IMR-90 (cell line): ENCODE measurements around the gene TMF1. TPM values are rescaled to one million over a fixed set of nuclear protein-coding genes. Genes with fewer than 3 reads are reported as not detected.
A peak's percentile ranks its signal among the peaks of the same experiment; 100 is the strongest.

Source experiments
- ATAC-seq: fragments of 200-7000 bp; cut with Tn5 transposase; 2 replicates; pipeline ENCODE4 v1.9.1; 2020; ENCODE audit warnings: low read depth, mild to moderate bottlenecking, moderate library complexity
- BruUV-seq: library from RNA; stranded (reverse); fragments of 400-500 nt; replicated peaks from 2 replicates; lab custom pipeline; 2021; lab: Mats Ljungman, UMichigan
- CTCF ChIA-PET: fragments of 300-600 bp; formaldehyde crosslinking; extraction: SDS; loops from one replicate; lab custom pipeline; 2021; ENCODE audit warnings: antibody characterized with exemption; lab: Yijun Ruan, JAX
- POLR2A ChIA-PET: fragments of 300-600 bp; sonication (Branson Sonifier 250); formaldehyde crosslinking; loops from one replicate; lab custom pipeline; 2022; ENCODE audit warnings: antibody characterized with exemption; ENCODE audit not compliant: unreplicated experiment; lab: Charles Lee
- DNase-seq: peaks from one replicate; pipeline ENCODE4 v3.0.0; 2013
- H2AFZ ChIP-seq: replicated peaks from 2 replicates; pipeline ENCODE3; 2013; ENCODE audit warnings: low read length, mild to moderate bottlenecking; ENCODE audit not compliant: poor library complexity
- H2AK5ac ChIP-seq: 2 replicates; pipeline ENCODE4 v1.6.1; 2013; ENCODE audit warnings: low read depth, low read length, inconsistent platforms
- H2AK9ac ChIP-seq: replicated peaks from 2 replicates; pipeline ENCODE3; 2013; ENCODE audit warnings: mild to moderate bottlenecking, low read depth, low read length, moderate library complexity; ENCODE audit not compliant: poor library complexity
- H2BK120ac ChIP-seq: 2 replicates; pipeline ENCODE4 v1.6.1; 2013; ENCODE audit warnings: low read depth, low read length, inconsistent platforms
- H2BK15ac ChIP-seq: 3 replicates; pipeline ENCODE4 v1.6.1; 2013; ENCODE audit warnings: low read depth, low read length, inconsistent platforms
- H2BK20ac ChIP-seq: 2 replicates; pipeline ENCODE4 v1.6.1; 2013; ENCODE audit warnings: low read depth, mild to moderate bottlenecking, inconsistent platforms, low read length, moderate library complexity
- H2BK5ac ChIP-seq: 2 replicates; pipeline ENCODE4 v1.6.1; 2013; ENCODE audit warnings: mild to moderate bottlenecking, low read depth, low read length, inconsistent platforms; ENCODE audit not compliant: poor library complexity, severe bottlenecking
- H3K14ac ChIP-seq: replicated peaks from 2 replicates; pipeline ENCODE4 v1.6.1; 2013; ENCODE audit warnings: low read depth, low read length, inconsistent platforms
- H3K18ac ChIP-seq: 2 replicates; pipeline ENCODE4 v1.6.1; 2013; ENCODE audit warnings: low read depth, low read length, control low read depth
- H3K23ac ChIP-seq: 2 replicates; pipeline ENCODE4 v1.6.1; 2013; ENCODE audit warnings: low read depth, low read length, inconsistent platforms
- H3K27ac ChIP-seq: 2 replicates; pipeline ENCODE4 v1.5.1; 2013; ENCODE audit warnings: mild to moderate bottlenecking, control low read depth, low read length; ENCODE audit not compliant: insufficient read depth
- H3K27me3 ChIP-seq: 2 replicates; pipeline ENCODE4 v1.6.1; 2013; ENCODE audit warnings: low read length; ENCODE audit not compliant: control insufficient read depth, insufficient read depth
- H3K36me3 ChIP-seq: 2 replicates; pipeline ENCODE4 v1.6.1; 2013; ENCODE audit warnings: low read length, mixed read lengths; ENCODE audit not compliant: control insufficient read depth, insufficient read depth
- H3K4ac ChIP-seq: 2 replicates; pipeline ENCODE4 v1.6.1; 2013; ENCODE audit warnings: low read depth, low read length, inconsistent platforms
- H3K4me1 ChIP-seq: 2 replicates; pipeline ENCODE4 v1.6.1; 2013; ENCODE audit warnings: low read length, mixed read lengths; ENCODE audit not compliant: control insufficient read depth, insufficient read depth
- H3K4me2 ChIP-seq: 2 replicates; pipeline ENCODE4 v1.6.1; 2013; ENCODE audit warnings: low read depth, mild to moderate bottlenecking, control low read depth, low read length, moderate library complexity
- H3K4me3 ChIP-seq: 2 replicates; pipeline ENCODE4 v1.5.1; 2013; ENCODE audit warnings: low read depth, mild to moderate bottlenecking, control low read depth, low read length, moderate library complexity; ENCODE audit not compliant: insufficient read depth
- H3K56ac ChIP-seq: 2 replicates; pipeline ENCODE4 v1.6.1; 2013; ENCODE audit warnings: low read length, inconsistent platforms; ENCODE audit not compliant: insufficient read depth; ENCODE audit errors: extremely low read depth
- H3K79me1 ChIP-seq, 2 experiments: 2 replicates each; pipeline ENCODE4 v1.6.1; 2013; ENCODE audit warnings: low read length in 2 of 2, inconsistent platforms in 1 of 2, low read depth in 1 of 2
- H3K9ac ChIP-seq: 2 replicates; pipeline ENCODE4 v1.6.1; 2013; ENCODE audit warnings: low read depth, low read length, control low read depth
- H3K9me1 ChIP-seq: 2 replicates; pipeline ENCODE4 v1.6.1; 2013; ENCODE audit warnings: low read length, inconsistent platforms; ENCODE audit not compliant: insufficient read depth
- H3K9me3 ChIP-seq: 2 replicates; pipeline ENCODE4 v1.6.1; 2013; ENCODE audit warnings: low read length; ENCODE audit not compliant: control insufficient read depth, insufficient read depth
- H4K20me1 ChIP-seq: 2 replicates; pipeline ENCODE4 v1.6.1; 2013; ENCODE audit warnings: low read length, inconsistent platforms; ENCODE audit not compliant: insufficient read depth
- H4K5ac ChIP-seq: 2 replicates; pipeline ENCODE4 v1.6.1; 2013; ENCODE audit warnings: mild to moderate bottlenecking, low read depth, low read length, control low read depth
- H4K8ac ChIP-seq, 2 experiments: 2 replicates each; pipeline ENCODE4 v1.6.1; 2013; ENCODE audit warnings: low read depth in 2 of 2, low read length in 2 of 2, control low read depth in 1 of 2, inconsistent platforms in 1 of 2
- H4K91ac ChIP-seq: 2 replicates; pipeline ENCODE4 v1.6.1; 2013; ENCODE audit warnings: low read depth, low read length, inconsistent platforms; ENCODE audit not compliant: insufficient read depth
- CEBPB ChIP-seq: IDR thresholded peaks from 2 replicates; pipeline ENCODE4 v1.6.1; 2012; ENCODE audit warnings: low read depth, low read length, improper control_type of control experiment
- FOS ChIP-seq: fragments of 150-350 bp; IDR thresholded peaks from 2 replicates; pipeline ENCODE4 v1.6.1; 2016; ENCODE audit warnings: low read depth, low read length
- MAFK ChIP-seq: IDR thresholded peaks from 2 replicates; pipeline ENCODE4 v1.6.1; 2012; ENCODE audit warnings: low read depth, low read length, improper control_type of control experiment
- NFE2L2 ChIP-seq: fragments of 150-350 bp; IDR thresholded peaks from 2 replicates; pipeline ENCODE4 v1.6.1; 2016; ENCODE audit warnings: low read depth, mild to moderate bottlenecking, low read length
- RCOR1 ChIP-seq: IDR thresholded peaks from 2 replicates; pipeline ENCODE4 v1.6.1; 2012; ENCODE audit warnings: mild to moderate bottlenecking, low read length, improper control_type of control experiment; ENCODE audit not compliant: insufficient replicate concordance
- WGBS, 2 experiments: methylation state at CpG; one replicate each; pipeline versions ENCODE4 v1.1.5 to v1.1.7; 2013; ENCODE audit warnings: missing lambda C conversion rate in 2 of 2; ENCODE audit not compliant: insufficient read length in 1 of 2; ENCODE audit errors: extremely low coverage in 2 of 2; 5-methylcytosine and 5-hydroxymethylcytosine counted together
- dilution Hi-C: fragments of 300-500 bp; cut with HindIII; formaldehyde crosslinking; loops from one replicate; pipeline ENCODE4 v1.14.3; 2018; ENCODE audit warnings: low sequenced_read_pairs; ENCODE audit not compliant: unreplicated experiment
- in situ Hi-C: fragments of 300-500 bp; cut with MboI; formaldehyde crosslinking; loops from 3 replicates; pipeline ENCODE4 v1.14.3; 2019; ENCODE audit warnings: low sequenced_read_pairs, inconsistent platforms, mixed read lengths
- intact Hi-C: fragments of 100-400 bp; cut with micrococcal nuclease; formaldehyde crosslinking; loops from 2 replicates; pipeline ENCODE4 v1.10.0; 2022
- polyA plus RNA-seq, 3 experiments: library from polyadenylated mRNA; depleted of rRNA; stranded (reverse); fragments of >200 nt; gene quantifications; 2 replicates each; pipeline ENCODE4 v1.2.3, GENCODE V29; 2012; ENCODE audit warnings: low replicate concordance in 1 of 3
- total RNA-seq: library from RNA; depleted of rRNA; stranded (reverse); fragments of >200 nt; gene quantifications from 2 replicates; pipeline ENCODE4 v1.2.3, GENCODE V29; 2012

The TMF1 gene
- total and polyA plus RNA-seq, 2 of the 4 experiments (the other 2 are of a cell fraction), result 12.4 to 39.1 TPM

DNA sequence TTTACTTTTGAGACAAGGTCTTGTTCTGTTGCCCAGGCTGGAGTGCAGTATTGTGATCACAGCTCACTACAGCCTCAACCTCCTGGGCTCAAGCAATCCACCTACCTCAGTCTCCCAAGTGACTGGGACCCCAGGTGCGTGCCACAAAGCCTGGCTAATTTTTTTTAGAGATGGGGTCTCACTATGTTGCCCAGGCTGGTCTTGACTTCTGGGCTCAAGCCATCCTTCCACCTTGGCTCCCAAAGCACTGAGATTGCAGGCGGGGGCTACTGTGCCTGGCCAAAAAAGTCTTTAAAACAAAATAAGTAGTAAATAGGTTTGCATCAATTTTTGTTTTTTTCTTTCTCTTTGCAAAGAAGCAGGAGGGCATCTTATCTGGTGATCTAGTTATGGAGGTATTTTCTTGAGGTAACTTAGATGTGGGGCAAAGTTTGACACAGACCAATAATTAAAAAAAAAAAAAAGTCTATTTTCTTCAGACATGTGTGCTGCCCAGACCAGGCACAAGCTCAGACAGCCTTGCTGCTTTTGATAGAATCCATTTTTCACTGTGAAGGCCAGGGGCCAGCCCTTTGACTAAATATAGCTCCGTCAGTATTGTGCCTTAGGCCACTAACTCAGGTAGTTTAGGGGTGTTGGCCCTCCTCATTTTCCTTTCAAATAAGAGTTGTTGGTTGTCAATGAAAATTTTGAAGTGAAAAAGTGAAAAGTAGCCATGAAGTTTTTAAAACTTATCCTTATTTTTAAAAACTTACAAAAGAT, 35.1 kb upstream of the TMF1 start:
- intact Hi-C loops, result loop anchor here (10.0 kb wide), 2 partner anchors 778 to 858 kb away; no protein-coding TSS in a partner anchor
- H3K27me3 ChIP-seq, result no peaks in the 10 kb centered on the region
- no peaks in the 10 kb centered on the region for H3K9me3 ChIP-seq
- no peak overlapping the region for H2BK15ac ChIP-seq
- no peak overlapping the region for H3K4me3 ChIP-seq
- peaks cover 3% of the 10 kb centered on the region; the same call in 1 of the 2 replicates for H3K36me3 ChIP-seq
- H4K8ac ChIP-seq, result 0 out of 4 replicates have a peak overlapping the region, but pooled peaks of 1 of the 2 experiments have one; percentile 20
- CTCF ChIA-PET, result interaction anchor here (0.6 to 1.4 kb wide), 4 partner anchors 34 to 1785 kb away, joined by 3 to 7 read pairs (median 4); no protein-coding TSS in a partner anchor
- dilution Hi-C loops, result no loop called here
- H3K56ac ChIP-seq, result no peak overlapping the region
- no CpG with 5 or more reads among the region's 3 CpGs for WGBS, 2 experiments
- H2AK9ac ChIP-seq, result no peak overlapping the region
- in situ Hi-C loops, result no loop called here
- POLR2A ChIA-PET, result no interaction called here
- ATAC-seq (no peak), DNase-seq (no peak)
- no peak overlapping the region for H3K18ac ChIP-seq
- H4K20me1 ChIP-seq, result peaks cover 30% of the 10 kb centered on the region; the same call in 1 of the 2 replicates
- H4K5ac ChIP-seq, result no peak overlapping the region
- H2AFZ ChIP-seq, result no peak overlapping the region
- TF ChIP-seq RCOR1 (no peak), MAFK (no peak), CEBPB (no peak), FOS (no peak), NFE2L2 (no peak)
- peaks cover 14% of the 10 kb centered on the region for H3K4me1 ChIP-seq
- BruUV-seq, result no TSS peak
- H2BK20ac ChIP-seq, result no peak overlapping the region
- 0 out of 2 replicates have a peak overlapping the region, but pooled peaks have one; percentile 29 for H3K23ac ChIP-seq
- peak overlapping the region; percentile 51 for H2BK5ac ChIP-seq
- H3K4ac ChIP-seq, result peak overlapping the region; percentile 49
- H2BK120ac ChIP-seq, result no peak overlapping the region
- peaks cover 14 to 55% of the 10 kb centered on the region in 2 experiments; a peak in 3 of 4 replicates for H3K79me1 ChIP-seq
- peak overlapping the region; percentile 86 for H3K27ac ChIP-seq
- peaks cover 21% of the 10 kb centered on the region for H3K9me1 ChIP-seq
- no peak overlapping the region for H4K91ac ChIP-seq
- no peak overlapping the region for H3K14ac ChIP-seq
- peak overlapping the region; percentile 50 for H3K4me2 ChIP-seq
- peak overlapping the region; percentile 25; the same call in 1 of the 2 replicates for H3K9ac ChIP-seq
- peak overlapping the region; percentile 10; the same call in 1 of the 2 replicates for H2AK5ac ChIP-seq
